HG03521 (cell line): Measurements from ENCODE around the gene BRI3BP.
"Not testable (repeated sequence)": the region's sequence is repeated elsewhere in the genome, so short reads cannot be mapped to it uniquely, and the experiment has no call there.

Source experiments
- ATAC-seq: cut with Tn5 transposase; IDR thresholded peaks from one replicate; pipeline ENCODE4 v1.9.1; 2021; ENCODE audit warnings: mild to moderate bottlenecking, moderate library complexity; ENCODE audit not compliant: unreplicated experiment

BRI3BP gene

DNA sequence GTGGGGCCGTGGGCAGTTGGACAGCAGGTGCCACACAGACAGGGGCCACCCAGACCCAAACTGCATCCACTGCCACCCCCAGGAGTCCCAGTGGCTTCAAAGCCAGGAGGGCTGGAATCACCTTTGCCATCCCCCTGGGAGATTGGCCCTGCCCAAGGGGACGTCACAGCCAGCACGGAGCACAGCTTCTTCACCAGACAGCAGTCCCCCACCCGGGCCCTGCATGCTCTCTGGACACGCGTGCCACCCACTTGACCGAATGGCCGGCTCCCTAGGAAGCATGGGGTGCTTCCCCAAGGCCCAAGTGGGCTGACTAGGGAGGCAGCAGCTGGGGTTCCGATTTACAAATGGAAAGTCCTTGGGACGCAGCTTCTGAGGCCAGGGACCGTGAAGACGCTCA is 21.8 kb upstream of the BRI3BP start:
- no peak for ATAC-seq

DNA sequence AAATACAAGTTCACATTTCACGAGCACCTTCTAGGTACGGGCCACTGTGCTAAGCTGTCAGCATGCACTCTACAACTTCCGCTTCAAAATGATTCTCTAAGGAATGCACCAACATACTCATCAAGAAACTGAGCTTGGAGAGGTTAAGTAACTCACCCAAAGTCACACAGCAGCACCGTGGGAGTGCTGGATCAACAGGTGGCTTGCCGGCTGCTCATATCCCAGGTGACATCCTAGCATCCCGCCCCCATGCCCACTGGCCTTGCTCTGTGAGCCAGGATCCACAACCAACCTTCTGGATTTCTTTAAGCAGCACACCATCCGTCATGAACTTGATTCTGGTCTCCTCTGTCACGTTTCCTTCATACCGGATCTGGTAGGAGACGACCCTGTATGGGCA is 21.2 kb upstream of the BRI3BP start:
- ATAC-seq = no peak

DNA sequence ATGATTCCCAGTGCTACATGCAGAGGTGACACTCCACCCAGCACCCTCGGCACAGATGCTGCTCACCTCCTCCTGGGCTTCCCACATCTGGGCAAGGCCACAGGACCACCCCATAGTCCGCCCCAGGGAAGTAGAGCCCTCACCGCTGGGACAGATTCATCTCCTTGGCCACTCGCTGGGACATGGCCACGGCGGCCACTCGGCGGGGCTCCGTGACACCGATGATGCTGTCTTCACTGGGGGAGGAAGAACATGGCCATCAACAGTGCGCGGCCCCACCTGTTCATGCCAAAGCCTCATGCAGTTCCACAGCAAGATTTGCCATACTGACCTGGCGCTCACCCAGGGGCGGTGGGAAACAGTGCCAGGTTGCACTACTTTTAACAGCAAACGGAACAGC is 18.2 kb upstream of the BRI3BP start:
- no peak for ATAC-seq

DNA sequence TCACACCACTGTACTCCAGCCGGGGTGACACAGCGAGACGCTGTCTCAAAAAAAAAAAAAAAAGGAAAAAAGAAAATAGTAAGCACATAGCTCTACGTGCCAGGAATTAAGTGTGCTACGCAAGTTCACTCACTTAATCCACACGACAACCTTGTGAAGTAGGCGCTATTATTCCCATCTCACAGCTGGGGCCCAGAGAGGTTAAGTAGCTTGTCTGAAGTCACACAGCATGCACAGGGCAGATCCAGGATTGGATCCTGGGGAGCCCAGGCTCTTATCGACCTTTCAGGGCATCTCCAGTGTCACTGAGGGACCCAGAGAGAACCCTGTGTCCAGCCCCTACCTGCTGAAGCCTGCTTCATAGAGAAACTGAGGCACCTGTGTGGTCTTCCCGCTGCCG is 16.4 kb upstream of the BRI3BP start:
- no peak for ATAC-seq

DNA sequence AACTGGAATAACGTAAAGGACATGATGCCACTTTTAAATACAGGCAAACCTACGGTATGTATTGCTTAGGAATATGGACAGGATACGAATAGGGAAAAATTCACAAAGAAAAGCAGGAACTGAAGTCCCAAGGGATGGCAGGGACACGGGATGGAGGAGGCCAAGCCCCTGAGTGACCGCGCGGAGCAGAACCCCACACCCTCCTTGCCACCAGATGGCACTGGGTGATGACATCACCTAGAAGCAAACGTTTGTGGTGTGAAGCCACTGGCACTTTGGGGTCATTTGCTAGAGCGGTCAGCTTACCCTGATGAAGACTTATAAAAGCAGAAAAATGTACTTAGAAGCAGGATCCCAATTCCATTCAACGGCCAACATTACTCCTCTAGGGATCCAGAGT is 13.9 kb upstream of the BRI3BP start:
- ATAC-seq = no peak

DNA sequence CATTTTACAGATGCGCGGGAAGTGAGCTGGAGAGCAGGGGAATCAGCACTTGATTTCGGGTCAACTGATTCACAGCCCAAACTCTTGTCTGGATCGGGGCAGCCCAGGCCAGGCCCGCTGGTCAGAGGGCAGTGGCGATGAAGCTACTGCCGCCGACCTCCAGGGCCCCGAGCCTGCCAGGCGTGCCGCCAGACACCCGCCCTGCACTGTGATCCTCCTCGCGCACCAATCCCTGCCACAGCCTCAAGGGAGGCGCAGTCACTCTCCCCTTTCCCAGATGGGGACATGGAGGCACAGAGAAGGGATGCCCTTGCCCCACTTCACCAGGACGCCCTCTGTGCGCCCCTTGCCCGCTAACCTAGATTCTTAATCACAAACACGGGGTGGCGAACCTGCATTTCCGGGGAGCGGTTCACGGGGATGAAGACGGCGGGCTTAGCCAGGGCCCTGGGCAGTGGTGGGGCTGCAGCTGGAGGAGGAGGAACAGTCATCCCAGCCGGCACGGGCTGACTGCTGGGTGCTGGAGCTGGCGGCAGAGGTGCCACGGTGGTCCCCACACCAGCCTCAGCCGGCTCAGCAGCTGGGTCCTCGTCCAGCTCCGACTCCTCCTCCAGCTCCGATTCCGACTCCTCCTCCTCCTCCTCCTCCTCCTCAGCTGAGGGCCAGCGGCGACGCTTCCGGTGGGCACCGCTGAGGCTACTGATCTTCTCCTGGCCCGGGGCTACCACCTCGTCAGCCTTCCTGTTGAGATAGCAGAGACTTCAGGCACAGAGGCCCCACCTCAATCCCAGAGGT is 13.2 kb upstream of the BRI3BP start:
- no peak for ATAC-seq

DNA sequence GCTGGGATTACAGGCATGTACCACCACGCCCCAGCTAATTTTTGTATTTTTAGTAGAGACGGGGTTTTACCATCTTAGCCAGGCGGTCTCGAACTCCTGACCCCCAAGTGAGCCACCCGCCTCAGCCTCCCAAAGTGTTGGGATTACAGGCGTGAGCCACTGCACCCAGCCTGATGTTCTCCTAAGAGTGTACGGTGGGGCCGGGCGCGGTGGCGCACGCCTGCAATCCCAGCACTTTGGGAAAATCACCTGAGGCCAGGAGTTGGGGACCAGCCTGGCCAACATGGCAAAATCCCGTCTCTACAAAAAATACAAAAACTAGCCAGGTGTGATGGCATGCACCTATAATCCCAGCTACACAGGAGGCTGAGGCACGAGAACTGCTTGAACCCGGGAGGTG is 6.6 kb upstream of the BRI3BP start:
- not testable (repeated sequence) for ATAC-seq

DNA sequence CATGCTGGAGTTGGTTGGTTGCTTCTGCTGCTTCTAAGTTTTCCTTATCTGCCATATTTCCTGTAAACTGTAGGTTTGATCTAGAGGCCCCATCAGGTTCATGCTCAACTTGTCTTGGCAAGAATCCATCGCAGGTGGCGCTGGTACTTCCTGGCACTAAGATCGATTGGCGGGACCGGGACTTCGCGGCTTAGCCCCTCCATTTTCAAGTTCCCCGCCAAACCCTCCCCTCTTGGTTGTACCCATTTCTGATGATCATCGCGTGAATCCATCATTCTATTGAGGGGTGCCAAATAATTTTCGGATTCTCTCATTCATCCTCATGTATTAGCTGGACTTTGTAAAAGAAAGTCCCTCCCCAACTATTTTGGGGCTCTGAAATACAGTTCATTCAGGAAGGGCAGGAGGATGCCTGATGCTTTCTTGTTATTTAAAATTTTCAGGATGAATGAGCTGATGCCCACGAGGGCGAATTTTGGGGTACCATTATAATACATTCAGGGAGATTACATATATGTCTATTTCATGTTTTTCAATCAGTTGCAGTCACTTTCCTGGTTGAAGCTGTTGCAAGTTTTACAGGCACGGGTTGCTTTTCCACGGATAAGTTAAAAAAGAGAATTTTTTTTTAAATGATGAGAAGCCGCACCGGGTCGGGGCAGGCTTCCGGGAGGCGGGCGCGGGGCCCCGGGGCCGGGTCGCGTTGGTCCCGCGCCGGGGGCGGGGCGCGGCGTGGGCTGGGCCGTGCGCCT is 395 bp upstream of the BRI3BP start:
- ATAC-seq = no peak

DNA sequence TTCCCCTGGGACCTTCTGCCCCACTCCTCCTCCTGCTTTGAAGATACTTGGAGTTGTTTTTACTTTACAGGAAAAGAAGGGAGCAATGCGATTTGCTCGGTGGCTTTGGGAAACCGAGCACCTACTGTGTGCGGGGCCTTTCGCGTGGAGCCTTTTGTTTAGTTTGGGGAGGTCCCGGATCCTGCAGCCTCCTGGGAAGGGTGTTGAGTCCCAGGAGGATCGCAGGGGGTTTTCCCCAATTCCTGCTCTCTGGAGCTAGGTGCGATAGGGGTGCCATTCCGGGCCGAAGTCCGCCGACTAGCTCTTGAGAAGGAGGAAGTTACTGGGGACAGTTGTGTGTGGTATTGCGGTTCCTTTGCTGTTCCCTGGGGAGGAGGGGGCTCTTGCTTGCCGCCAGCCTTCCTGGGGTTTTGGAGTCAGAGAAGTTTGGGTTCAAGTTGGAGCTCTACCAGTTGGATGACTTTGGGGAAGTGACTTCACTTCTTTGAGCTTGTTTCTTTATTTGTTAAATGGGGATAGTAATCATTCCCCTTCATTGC is 1.1 kb downstream of the BRI3BP start:
- ATAC-seq = no peak

DNA sequence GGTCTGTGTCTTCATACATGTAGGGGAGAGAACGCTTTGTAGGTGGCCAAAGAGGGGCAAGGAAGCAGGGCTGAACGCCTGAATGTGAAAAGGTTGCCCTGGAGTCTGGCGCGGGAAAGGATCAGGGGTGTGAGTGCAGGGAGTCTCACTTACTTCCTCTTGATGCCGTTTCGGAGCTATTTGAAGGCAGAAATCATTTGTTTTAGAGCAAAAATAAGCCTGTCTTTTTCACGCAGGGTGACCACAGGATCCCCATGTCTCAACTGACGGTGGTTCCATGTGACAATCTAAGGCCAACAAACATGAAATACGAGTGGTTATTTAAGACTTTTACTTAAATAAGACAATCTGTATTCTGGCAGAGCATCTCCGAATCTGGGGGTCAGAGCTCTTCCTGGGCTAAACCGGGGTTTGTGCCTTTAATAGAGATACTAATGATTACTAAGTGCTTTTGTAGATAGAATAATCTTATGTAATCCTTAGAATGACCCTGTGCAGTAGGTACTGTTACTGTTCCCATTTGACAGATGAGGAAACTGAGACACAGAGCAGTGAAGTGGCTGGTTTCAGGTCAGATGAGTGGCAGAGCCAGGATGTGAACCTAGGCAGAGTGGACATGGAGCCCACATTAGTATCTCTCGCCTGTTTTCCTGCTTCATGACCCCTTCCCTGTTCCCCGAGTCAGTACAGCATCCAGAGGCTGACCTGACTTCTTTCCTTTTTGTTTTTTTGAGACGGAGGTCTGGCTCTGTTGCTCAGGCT is 1.9 kb downstream of the BRI3BP start:
- no peak for ATAC-seq

DNA sequence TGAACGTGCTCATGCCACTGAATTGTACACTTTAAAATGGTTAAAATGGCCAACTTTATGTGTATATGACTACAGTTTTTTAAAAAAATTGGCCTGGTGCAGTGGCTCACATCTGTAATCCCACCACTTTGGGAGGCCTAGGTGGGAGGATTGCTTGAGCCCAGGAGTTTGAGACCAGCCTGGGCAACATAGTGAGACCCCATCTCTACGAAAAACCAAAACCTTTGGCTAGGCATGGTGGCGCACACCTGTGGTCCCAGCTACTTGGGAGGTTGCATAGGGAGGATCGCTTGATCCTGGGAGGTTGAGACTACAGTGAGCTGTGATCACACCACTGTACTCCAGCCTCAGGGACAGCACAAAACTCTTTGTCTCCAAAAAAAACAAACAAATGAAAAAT is 5.3 kb downstream of the BRI3BP start:
- no peak for ATAC-seq

DNA sequence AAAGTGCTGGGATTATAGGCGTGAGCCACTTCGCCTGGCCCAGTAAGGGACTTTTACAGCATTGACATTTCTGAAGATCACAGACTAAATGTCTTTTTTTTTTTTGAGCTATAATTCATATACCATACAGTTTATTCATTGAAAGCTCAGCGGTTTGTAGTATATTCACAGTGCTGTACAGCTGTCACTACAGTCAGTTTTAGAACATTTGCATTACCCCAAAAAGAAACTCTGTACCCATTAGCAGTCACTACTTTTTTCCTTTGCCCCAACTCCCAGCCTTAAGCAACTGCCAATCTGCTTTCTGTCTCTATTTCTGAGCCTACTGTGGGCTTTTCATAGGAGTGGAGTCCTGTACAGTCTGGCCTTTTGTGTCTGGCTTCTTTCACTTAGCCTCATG is 8.2 kb downstream of the BRI3BP start:
- ATAC-seq = no peak

DNA sequence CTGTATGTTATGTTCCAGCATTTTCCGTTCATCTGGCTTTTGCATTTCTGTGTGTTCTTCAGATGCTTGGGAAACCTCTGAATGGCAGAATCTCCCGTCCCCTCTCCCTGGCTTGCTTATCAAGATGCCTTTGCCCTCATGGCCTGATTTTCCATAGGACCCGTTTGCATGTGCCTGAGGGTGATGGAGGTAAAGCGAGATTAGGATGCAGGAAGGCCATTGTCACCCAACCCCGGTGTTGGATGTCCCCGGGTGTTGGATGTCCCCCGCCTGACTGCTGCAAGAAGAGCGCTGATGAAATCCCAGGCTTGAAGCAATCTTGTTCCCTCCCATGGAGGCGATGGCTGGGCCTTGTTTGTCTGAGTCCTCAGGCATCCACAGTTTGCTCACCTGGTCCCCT is 9.6 kb downstream of the BRI3BP start:
- ATAC-seq = no peak

DNA sequence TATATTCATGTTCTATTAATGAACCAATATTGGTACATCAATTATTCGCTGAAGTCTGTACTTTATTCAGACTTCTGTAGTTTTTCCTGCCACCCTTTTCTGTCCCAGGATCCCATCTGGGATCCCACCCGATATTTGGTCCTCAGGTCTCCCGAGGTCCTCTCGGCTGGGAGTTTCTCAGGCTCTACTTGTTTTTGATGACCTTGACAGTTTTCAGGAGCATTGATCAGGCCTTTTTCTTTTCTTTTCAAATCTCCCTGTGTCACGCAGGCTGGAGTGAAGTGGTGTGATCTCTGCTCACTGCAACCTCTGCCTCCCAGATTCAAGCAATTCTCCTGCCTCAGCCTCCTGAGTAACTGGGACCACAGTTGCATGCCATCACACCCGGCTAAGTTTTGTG is 11.2 kb downstream of the BRI3BP start:
- no peak for ATAC-seq

DNA sequence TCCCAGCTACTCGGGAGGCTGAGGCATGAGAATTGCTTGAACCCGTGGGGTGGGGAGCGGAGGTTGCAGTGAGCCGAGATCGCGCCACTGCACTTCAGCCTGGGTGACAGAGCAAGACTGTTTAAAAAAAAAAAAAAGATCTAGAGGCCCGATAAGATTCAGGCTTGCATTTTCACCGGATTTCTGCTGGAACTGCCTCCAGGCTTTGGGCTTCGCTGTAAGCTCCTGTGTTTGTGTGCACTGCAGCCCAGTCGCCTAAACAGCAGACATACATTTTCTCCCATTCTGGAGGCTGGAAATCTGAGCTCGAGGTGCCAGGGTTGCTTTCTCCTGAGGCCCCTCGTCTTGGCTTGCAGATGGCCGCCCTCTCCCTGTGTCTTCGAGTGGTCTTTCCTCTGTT is 12.2 kb downstream of the BRI3BP start:
- ATAC-seq = no peak

DNA sequence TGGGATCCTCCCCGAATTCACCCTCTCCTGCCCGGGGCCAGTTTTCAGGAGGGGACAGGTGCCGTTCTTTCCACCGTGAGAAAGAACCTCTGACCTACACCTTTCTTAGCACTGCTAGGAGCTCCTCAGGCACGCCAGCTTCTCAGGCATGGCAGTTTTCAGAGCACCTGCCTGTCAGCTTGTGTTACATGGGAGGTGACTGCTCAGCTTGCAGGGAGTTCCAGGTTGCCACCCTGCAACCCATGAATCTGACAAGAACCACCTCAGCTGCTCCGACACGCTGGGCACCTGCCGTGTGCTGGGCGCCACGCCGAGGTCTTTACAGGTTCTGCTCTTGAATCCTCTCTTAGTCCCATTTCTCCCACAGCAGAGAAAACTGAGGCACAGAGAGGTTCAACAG is 12.9 kb downstream of the BRI3BP start:
- ATAC-seq = no peak

DNA sequence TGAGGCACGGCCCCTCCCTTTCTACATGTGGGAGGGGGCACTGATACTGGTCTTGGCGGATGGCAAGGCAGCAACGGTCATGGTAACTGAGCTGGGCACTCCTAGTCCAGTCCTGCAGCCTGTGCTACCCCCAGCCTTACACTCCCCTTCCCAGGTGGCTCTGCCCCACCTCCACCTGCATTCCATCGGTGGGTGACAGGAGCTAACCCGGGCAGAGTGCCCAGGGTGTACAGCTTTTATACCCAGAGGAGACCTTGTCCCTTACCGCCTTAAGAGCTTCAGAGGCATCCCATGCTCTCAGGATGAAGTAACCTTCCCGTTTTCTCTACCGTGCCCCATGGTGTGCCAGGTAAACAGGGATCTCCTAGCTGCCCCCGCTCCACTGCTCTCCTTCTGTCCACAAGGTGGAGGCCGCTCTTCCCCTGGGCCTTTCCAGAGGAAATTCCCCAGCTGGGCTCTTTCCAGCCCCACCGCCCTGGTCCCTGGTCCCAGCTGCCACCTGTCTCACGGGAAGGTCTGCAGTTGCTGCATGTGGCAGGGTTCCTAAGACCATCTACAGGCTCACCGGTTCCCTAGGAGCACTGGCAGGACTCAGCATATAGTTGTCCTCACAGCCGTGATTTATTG is 20.5 kb downstream of the BRI3BP start:
- ATAC-seq = no peak

DNA sequence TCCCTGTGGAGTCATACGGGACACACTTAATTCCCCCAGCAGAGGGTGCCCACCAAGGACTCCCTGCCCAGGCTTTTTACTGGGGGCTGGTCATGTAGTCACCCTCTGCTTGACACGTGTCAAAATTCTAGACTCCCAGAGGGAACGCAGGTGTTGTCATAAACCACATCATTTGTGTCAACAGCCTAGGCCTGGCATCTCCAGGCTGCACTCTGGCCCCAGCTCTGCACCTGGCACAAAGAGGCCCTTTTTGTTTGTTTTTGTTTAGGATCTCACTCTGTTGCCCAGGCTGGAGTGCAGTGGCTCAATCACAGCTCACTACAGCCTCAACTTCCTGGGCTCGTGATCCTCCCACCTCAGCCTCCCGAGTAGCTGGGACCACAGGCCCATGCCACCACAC is 21.1 kb downstream of the BRI3BP start:
- no peak for ATAC-seq

DNA sequence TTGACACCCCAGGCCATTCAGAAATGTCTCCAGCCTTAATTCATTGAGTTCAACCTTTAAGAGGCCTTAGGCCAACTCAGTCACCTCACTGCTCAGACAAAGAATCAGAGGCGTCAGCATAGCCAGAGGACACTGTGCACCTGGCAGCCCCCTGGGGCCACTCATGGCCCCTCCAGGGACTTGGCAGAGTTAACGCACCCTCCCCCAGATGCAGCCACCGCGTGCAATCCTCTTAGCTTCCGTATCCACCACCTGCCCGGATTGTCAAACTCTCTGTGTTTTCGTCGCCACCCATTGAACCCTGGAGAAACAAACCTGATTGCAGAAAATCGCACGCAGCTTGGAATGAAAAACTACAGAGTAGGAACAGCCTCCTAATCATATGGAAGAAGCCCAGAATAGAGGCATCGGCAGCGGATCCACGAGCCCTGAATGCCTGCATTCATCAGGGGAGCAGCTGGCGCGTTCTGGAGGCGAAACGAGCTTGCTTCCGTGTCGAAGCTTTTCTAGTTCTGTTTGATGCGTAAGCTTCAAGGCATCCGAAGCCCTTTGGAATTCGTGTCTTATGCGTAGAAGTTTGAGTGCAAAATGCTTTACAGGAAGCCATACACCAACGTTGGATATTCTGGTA is 22.4 kb downstream of the BRI3BP start:
- ATAC-seq = no peak

DNA sequence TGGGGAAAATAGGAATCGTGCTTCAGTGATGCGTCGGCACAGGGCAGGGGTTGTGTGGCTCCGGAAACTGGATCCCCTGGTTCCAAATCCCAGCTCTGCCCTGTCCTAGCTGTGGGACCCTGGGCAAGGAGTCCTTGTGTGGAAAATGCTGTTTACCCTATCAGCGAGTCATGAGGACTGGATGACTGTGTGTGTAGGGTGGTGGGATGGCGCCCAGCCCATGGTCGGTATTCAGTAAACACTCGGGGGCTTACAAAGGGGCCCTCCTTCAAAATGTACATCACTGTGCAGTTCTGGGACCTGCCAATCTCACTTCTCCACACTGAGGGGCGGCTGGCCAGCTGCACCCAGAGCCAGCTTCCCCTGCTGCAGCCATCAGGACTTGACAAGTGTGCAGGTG is 24.4 kb downstream of the BRI3BP start:
- ATAC-seq = no peak

DNA sequence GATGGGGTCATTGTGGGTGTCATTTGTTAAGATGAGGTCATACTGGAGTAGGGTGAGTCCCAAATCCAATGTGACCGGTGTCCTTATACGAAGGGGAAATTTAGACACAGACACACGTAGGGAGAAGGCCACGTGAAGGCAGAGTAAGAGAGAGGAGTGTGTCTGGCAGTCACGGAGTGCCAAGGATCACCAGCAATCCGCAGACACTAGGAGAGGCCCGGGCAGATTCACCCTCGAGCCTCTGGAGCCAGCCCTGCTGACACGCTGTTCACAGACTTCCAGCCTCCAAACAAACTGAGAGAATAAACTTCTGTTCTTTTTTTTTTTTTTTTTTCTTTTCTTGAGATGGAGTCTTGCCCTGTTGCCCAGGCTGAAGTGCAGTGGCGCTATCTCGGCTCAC is 24.9 kb downstream of the BRI3BP start:
- no peak for ATAC-seq
